IMR-90 (cell line): Measurements from ENCODE around the gene ATG7. TPM values are rescaled to one million over a fixed set of nuclear protein-coding genes. Genes with fewer than 3 reads are reported as not detected.

Experiments
- ATAC-seq: fragments of 200-7000 bp; cut with Tn5 transposase; 2 replicates; pipeline ENCODE4 v1.9.1; 2020; ENCODE audit warnings: low read depth, mild to moderate bottlenecking, moderate library complexity
- BruUV-seq: library from RNA; stranded (reverse); fragments of 400-500 nt; replicated peaks from 2 replicates; lab custom pipeline; 2021; lab: Mats Ljungman, UMichigan
- CTCF ChIA-PET: fragments of 300-600 bp; formaldehyde crosslinking; extraction: SDS; loops from one replicate; lab custom pipeline; 2021; ENCODE audit warnings: antibody characterized with exemption; lab: Yijun Ruan, JAX
- POLR2A ChIA-PET: fragments of 300-600 bp; sonication (Branson Sonifier 250); formaldehyde crosslinking; loops from one replicate; lab custom pipeline; 2022; ENCODE audit warnings: antibody characterized with exemption; ENCODE audit not compliant: unreplicated experiment; lab: Charles Lee
- DNase-seq: peaks from one replicate; pipeline ENCODE4 v3.0.0; 2013
- H2AFZ ChIP-seq: replicated peaks from 2 replicates; pipeline ENCODE3; 2013; ENCODE audit warnings: low read length, mild to moderate bottlenecking; ENCODE audit not compliant: poor library complexity
- H2AK5ac ChIP-seq: 2 replicates; pipeline ENCODE4 v1.6.1; 2013; ENCODE audit warnings: low read depth, low read length, inconsistent platforms
- H2AK9ac ChIP-seq: replicated peaks from 2 replicates; pipeline ENCODE3; 2013; ENCODE audit warnings: mild to moderate bottlenecking, low read depth, low read length, moderate library complexity; ENCODE audit not compliant: poor library complexity
- H2BK120ac ChIP-seq: 2 replicates; pipeline ENCODE4 v1.6.1; 2013; ENCODE audit warnings: low read depth, low read length, inconsistent platforms
- H2BK15ac ChIP-seq: 3 replicates; pipeline ENCODE4 v1.6.1; 2013; ENCODE audit warnings: low read depth, low read length, inconsistent platforms
- H2BK20ac ChIP-seq: 2 replicates; pipeline ENCODE4 v1.6.1; 2013; ENCODE audit warnings: low read depth, mild to moderate bottlenecking, inconsistent platforms, low read length, moderate library complexity
- H2BK5ac ChIP-seq: 2 replicates; pipeline ENCODE4 v1.6.1; 2013; ENCODE audit warnings: mild to moderate bottlenecking, low read depth, low read length, inconsistent platforms; ENCODE audit not compliant: poor library complexity, severe bottlenecking
- H3K14ac ChIP-seq: replicated peaks from 2 replicates; pipeline ENCODE4 v1.6.1; 2013; ENCODE audit warnings: low read depth, low read length, inconsistent platforms
- H3K18ac ChIP-seq: 2 replicates; pipeline ENCODE4 v1.6.1; 2013; ENCODE audit warnings: low read depth, low read length, control low read depth
- H3K23ac ChIP-seq: 2 replicates; pipeline ENCODE4 v1.6.1; 2013; ENCODE audit warnings: low read depth, low read length, inconsistent platforms
- H3K27ac ChIP-seq: 2 replicates; pipeline ENCODE4 v1.5.1; 2013; ENCODE audit warnings: mild to moderate bottlenecking, control low read depth, low read length; ENCODE audit not compliant: insufficient read depth
- H3K27me3 ChIP-seq: 2 replicates; pipeline ENCODE4 v1.6.1; 2013; ENCODE audit warnings: low read length; ENCODE audit not compliant: control insufficient read depth, insufficient read depth
- H3K36me3 ChIP-seq: 2 replicates; pipeline ENCODE4 v1.6.1; 2013; ENCODE audit warnings: low read length, mixed read lengths; ENCODE audit not compliant: control insufficient read depth, insufficient read depth
- H3K4ac ChIP-seq: 2 replicates; pipeline ENCODE4 v1.6.1; 2013; ENCODE audit warnings: low read depth, low read length, inconsistent platforms
- H3K4me1 ChIP-seq: 2 replicates; pipeline ENCODE4 v1.6.1; 2013; ENCODE audit warnings: low read length, mixed read lengths; ENCODE audit not compliant: control insufficient read depth, insufficient read depth
- H3K4me2 ChIP-seq: 2 replicates; pipeline ENCODE4 v1.6.1; 2013; ENCODE audit warnings: low read depth, mild to moderate bottlenecking, control low read depth, low read length, moderate library complexity
- H3K4me3 ChIP-seq: 2 replicates; pipeline ENCODE4 v1.5.1; 2013; ENCODE audit warnings: low read depth, mild to moderate bottlenecking, control low read depth, low read length, moderate library complexity; ENCODE audit not compliant: insufficient read depth
- H3K56ac ChIP-seq: 2 replicates; pipeline ENCODE4 v1.6.1; 2013; ENCODE audit warnings: low read length, inconsistent platforms; ENCODE audit not compliant: insufficient read depth; ENCODE audit errors: extremely low read depth
- H3K79me1 ChIP-seq, 2 experiments: 2 replicates each; pipeline ENCODE4 v1.6.1; 2013; ENCODE audit warnings: low read length in 2 of 2, inconsistent platforms in 1 of 2, low read depth in 1 of 2
- H3K9ac ChIP-seq: 2 replicates; pipeline ENCODE4 v1.6.1; 2013; ENCODE audit warnings: low read depth, low read length, control low read depth
- H3K9me1 ChIP-seq: 2 replicates; pipeline ENCODE4 v1.6.1; 2013; ENCODE audit warnings: low read length, inconsistent platforms; ENCODE audit not compliant: insufficient read depth
- H3K9me3 ChIP-seq: 2 replicates; pipeline ENCODE4 v1.6.1; 2013; ENCODE audit warnings: low read length; ENCODE audit not compliant: control insufficient read depth, insufficient read depth
- H4K20me1 ChIP-seq: 2 replicates; pipeline ENCODE4 v1.6.1; 2013; ENCODE audit warnings: low read length, inconsistent platforms; ENCODE audit not compliant: insufficient read depth
- H4K5ac ChIP-seq: 2 replicates; pipeline ENCODE4 v1.6.1; 2013; ENCODE audit warnings: mild to moderate bottlenecking, low read depth, low read length, control low read depth
- H4K8ac ChIP-seq, 2 experiments: 2 replicates each; pipeline ENCODE4 v1.6.1; 2013; ENCODE audit warnings: low read depth in 2 of 2, low read length in 2 of 2, control low read depth in 1 of 2, inconsistent platforms in 1 of 2
- H4K91ac ChIP-seq: 2 replicates; pipeline ENCODE4 v1.6.1; 2013; ENCODE audit warnings: low read depth, low read length, inconsistent platforms; ENCODE audit not compliant: insufficient read depth
- BHLHE40 ChIP-seq: fragments of 150-350 bp; IDR thresholded peaks from 2 replicates; pipeline ENCODE4 v1.6.1; 2016; ENCODE audit warnings: mild to moderate bottlenecking, low read depth, low read length
- CEBPB ChIP-seq: IDR thresholded peaks from 2 replicates; pipeline ENCODE4 v1.6.1; 2012; ENCODE audit warnings: low read depth, low read length, improper control_type of control experiment
- CHD1 ChIP-seq: IDR thresholded peaks from 2 replicates; pipeline ENCODE4 v1.6.1; 2012; ENCODE audit warnings: low read depth, low read length, improper control_type of control experiment
- CTCF ChIP-seq: conservative IDR thresholded peaks from 2 replicates; pipeline ENCODE4 v1.5.1; 2012; ENCODE audit warnings: mild to moderate bottlenecking, low read depth, low read length, improper control_type of control experiment
- FOS ChIP-seq: fragments of 150-350 bp; IDR thresholded peaks from 2 replicates; pipeline ENCODE4 v1.6.1; 2016; ENCODE audit warnings: low read depth, low read length
- MAFK ChIP-seq: IDR thresholded peaks from 2 replicates; pipeline ENCODE4 v1.6.1; 2012; ENCODE audit warnings: low read depth, low read length, improper control_type of control experiment
- MAZ ChIP-seq: IDR thresholded peaks from 2 replicates; pipeline ENCODE4 v1.6.1; 2012; ENCODE audit warnings: low read depth, mild to moderate bottlenecking, low read length, improper control_type of control experiment, moderate library complexity, borderline replicate concordance
- MXI1 ChIP-seq: IDR thresholded peaks from 2 replicates; pipeline ENCODE4 v1.6.1; 2012; ENCODE audit warnings: low read depth, mild to moderate bottlenecking, low read length, moderate library complexity, borderline replicate concordance
- NFE2L2 ChIP-seq: fragments of 150-350 bp; IDR thresholded peaks from 2 replicates; pipeline ENCODE4 v1.6.1; 2016; ENCODE audit warnings: low read depth, mild to moderate bottlenecking, low read length
- RAD21 ChIP-seq: IDR thresholded peaks from 2 replicates; pipeline ENCODE4 v1.6.1; 2012; ENCODE audit warnings: low read length, improper control_type of control experiment
- RCOR1 ChIP-seq: IDR thresholded peaks from 2 replicates; pipeline ENCODE4 v1.6.1; 2012; ENCODE audit warnings: mild to moderate bottlenecking, low read length, improper control_type of control experiment; ENCODE audit not compliant: insufficient replicate concordance
- RFX5 ChIP-seq: IDR thresholded peaks from 2 replicates; pipeline ENCODE4 v1.8.0; 2012; ENCODE audit warnings: low read depth, mild to moderate bottlenecking, low read length, moderate library complexity
- SMC3 ChIP-seq: fragments of 150-350 bp; IDR thresholded peaks from 2 replicates; pipeline ENCODE4 v1.6.1; 2016; ENCODE audit warnings: low read depth, mild to moderate bottlenecking, antibody characterized with exemption, low read length, moderate library complexity
- USF2 ChIP-seq: fragments of 150-350 bp; IDR thresholded peaks from 2 replicates; pipeline ENCODE4 v1.6.1; 2017; ENCODE audit warnings: mild to moderate bottlenecking, antibody characterized with exemption, low read length, low read depth
- WGBS, 2 experiments: methylation state at CpG; one replicate each; pipeline versions ENCODE4 v1.1.5 to v1.1.7; 2013; ENCODE audit warnings: missing lambda C conversion rate in 2 of 2; ENCODE audit not compliant: insufficient read length in 1 of 2; ENCODE audit errors: extremely low coverage in 2 of 2; 5-methylcytosine and 5-hydroxymethylcytosine counted together
- dilution Hi-C: fragments of 300-500 bp; cut with HindIII; formaldehyde crosslinking; loops from one replicate; pipeline ENCODE4 v1.14.3; 2018; ENCODE audit warnings: low sequenced_read_pairs; ENCODE audit not compliant: unreplicated experiment
- in situ Hi-C: fragments of 300-500 bp; cut with MboI; formaldehyde crosslinking; loops from 3 replicates; pipeline ENCODE4 v1.14.3; 2019; ENCODE audit warnings: low sequenced_read_pairs, inconsistent platforms, mixed read lengths
- intact Hi-C: fragments of 100-400 bp; cut with micrococcal nuclease; formaldehyde crosslinking; loops from 2 replicates; pipeline ENCODE4 v1.10.0; 2022
- polyA plus RNA-seq, 3 experiments: library from polyadenylated mRNA; depleted of rRNA; stranded (reverse); fragments of >200 nt; gene quantifications; 2 replicates each; pipeline ENCODE4 v1.2.3, GENCODE V29; 2012; ENCODE audit warnings: low replicate concordance in 1 of 3
- total RNA-seq: library from RNA; depleted of rRNA; stranded (reverse); fragments of >200 nt; gene quantifications from 2 replicates; pipeline ENCODE4 v1.2.3, GENCODE V29; 2012

ATG7 gene
- total and polyA plus RNA-seq, 2 of the 4 experiments (the other 2 are of a cell fraction): 15.6 to 51.4 TPM

- H3K9me1 ChIP-seq: 0 out of 2 replicates have a peak, but pooled peaks cover under 1% of the 10 kb centered on the region
- no peak overlapping the region for H3K23ac ChIP-seq
- no peak overlapping the region for H2BK20ac ChIP-seq
- in situ Hi-C loops: no loop called here
- no peaks in the 10 kb centered on the region for H3K4me1 ChIP-seq
- TF ChIP-seq BHLHE40 (no peak), SMC3 (no peak), CHD1 (no peak), NFE2L2 (no peak), FOS (no peak), MAZ (no peak), RFX5 (no peak), MXI1 (no peak), RAD21 (no peak), USF2 (no peak), RCOR1 (no peak), MAFK (no peak), CEBPB (no peak), CTCF (no peak)
- no peaks in the 10 kb centered on the region for H4K20me1 ChIP-seq
- DNase-seq (no peak), ATAC-seq (no peak)
- no peaks in the 10 kb centered on the region for H3K9me3 ChIP-seq
- H3K27ac ChIP-seq: no peak overlapping the region
- no peak overlapping the region for H3K56ac ChIP-seq
- no peak overlapping the region for H3K4ac ChIP-seq
- H2AK9ac ChIP-seq: no peak overlapping the region
- ChIA-PET POLR2A (no interaction called here), CTCF (interaction anchor here (1.1 to 1.2 kb wide), 3 partner anchors 11 to 157 kb away, joined by 3 to 6 read pairs (median 3); no protein-coding TSS in a partner anchor)
- intact Hi-C loops: loop anchor here (2.0 kb wide), 1 partner anchor 21 kb away; no protein-coding TSS in a partner anchor
- H2AFZ ChIP-seq: no peak overlapping the region
- H4K8ac ChIP-seq: no peak overlapping the region
- no peaks in the 10 kb centered on the region for H3K27me3 ChIP-seq
- peaks cover 28% of the 10 kb centered on the region for H3K36me3 ChIP-seq
- no CpG with 5 or more reads among the region's 5 CpGs for WGBS, 2 experiments
- no peak overlapping the region for H2BK5ac ChIP-seq
- H2BK120ac ChIP-seq: no peak overlapping the region
- H3K14ac ChIP-seq: no peak overlapping the region
- no peak overlapping the region for H3K18ac ChIP-seq
- dilution Hi-C loops: no loop called here
- H3K4me3 ChIP-seq: no peak overlapping the region
- H2BK15ac ChIP-seq: no peak overlapping the region
- H3K9ac ChIP-seq: no peak overlapping the region
- H3K79me1 ChIP-seq: no peaks in the 10 kb centered on the region
- H2AK5ac ChIP-seq: no peak overlapping the region
- no peak overlapping the region for H4K5ac ChIP-seq
- H4K91ac ChIP-seq: no peak overlapping the region
- no peak overlapping the region for H3K4me2 ChIP-seq
- BruUV-seq: no TSS peak
Observed at GRCh38 chr3:11312166-11312565, 40.0 kb downstream of the ATG7 start.
